ENCODE data around the gene MYO7B. TPM values are rescaled to one million over a fixed set of nuclear protein-coding genes. Genes with fewer than 3 reads are reported as not detected.

The MYO7B gene
- polyA plus RNA-seq, 2 of the 4 experiments (the other 2 are of a cell fraction) = 0.04 to 0.09 TPM

DNA sequence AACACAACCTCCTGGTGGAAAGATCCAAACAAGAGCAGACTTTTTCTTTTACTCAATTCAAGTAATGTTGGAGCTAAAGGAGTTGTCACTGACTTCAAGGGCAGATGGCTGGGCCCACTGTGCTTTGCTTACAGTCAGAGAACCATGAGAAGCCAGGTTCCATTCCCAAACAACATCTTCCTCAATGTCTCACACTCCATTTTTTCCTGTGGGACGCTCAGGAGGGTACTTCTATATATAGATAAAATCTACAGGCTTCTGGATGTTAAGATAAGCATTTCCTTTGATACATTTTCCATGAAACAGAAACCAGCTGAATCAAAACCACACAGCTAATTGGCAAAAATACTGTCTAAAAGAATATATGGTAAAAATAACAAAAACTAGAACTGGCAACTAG lies 23.6 kb upstream of the MYO7B start:
- ATAC-seq = no peak

DNA sequence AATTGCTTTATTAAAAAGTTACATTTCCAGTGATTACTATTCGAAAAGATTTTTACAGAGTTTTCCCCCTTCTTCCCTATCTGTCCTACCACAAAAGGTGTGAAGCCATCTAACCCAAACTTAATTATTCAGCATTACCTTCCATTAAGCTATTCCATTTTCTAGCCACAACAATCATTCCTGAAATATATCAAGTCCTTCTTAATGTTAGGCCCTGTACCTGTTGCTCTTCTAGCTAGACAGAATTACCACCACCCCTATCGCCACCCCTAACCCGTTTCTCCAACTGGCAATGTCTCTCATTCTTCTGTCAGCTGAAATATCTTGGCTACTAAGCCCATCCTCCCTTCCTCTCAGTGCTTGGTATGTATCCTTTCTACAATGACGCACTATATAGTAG lies 23.1 kb upstream of the MYO7B start:
- Histone ChIP-seq H3K4me2 (no peak overlapping the region), H3K9me3 (no peaks in the 10 kb centered on the region), H3K4me3 (no peak overlapping the region), H3K27ac (no peak overlapping the region), H3K4me1 (peaks cover 55% of the 10 kb centered on the region)
- FAIRE-seq (no peak), DNase-seq (ENCODE audit: low read depth in 1 of 2, low spot score in 1 of 2) (no peak), ATAC-seq (no peak)
- ChIA-PET CTCF (interaction anchor here (0.7 to 1.0 kb wide), 2 partner anchors 11 to 323 kb away, joined by 3 read pairs; no protein-coding TSS in a partner anchor), POLR2A (no interaction called here)
- TF ChIP-seq HEYL (CRISPR knock-in tag; IDR thresholded peaks at IDR 0.05) (no peak), RCOR1 (IDR thresholded peaks at IDR 0.05; ENCODE audit: low read depth, low read length) (no peak), EHMT2 (IDR thresholded peaks at IDR 0.05; ENCODE audit: low read depth) (no peak), HOXB5 (CRISPR knock-in tag; IDR thresholded peaks at IDR 0.05) (no peak), FOSL2 (IDR thresholded peaks at IDR 0.05) (no peak), FOSL2 (CRISPR knock-in tag; IDR thresholded peaks at IDR 0.05) (no peak), MYC (IDR thresholded peaks at IDR 0.05; ENCODE audit: borderline replicate concordance, low read length) (no peak)
- TF ChIP-seq, protein P1, sequence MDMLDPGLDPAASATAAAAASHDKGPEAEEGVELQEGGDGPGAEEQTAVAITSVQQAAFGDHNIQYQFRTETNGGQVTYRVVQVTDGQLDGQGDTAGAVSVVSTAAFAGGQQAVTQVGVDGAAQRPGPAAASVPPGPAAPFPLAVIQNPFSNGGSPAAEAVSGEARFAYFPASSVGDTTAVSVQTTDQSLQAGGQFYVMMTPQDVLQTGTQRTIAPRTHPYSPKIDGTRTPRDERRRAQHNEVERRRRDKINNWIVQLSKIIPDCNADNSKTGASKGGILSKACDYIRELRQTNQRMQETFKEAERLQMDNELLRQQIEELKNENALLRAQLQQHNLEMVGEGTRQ (IDR thresholded peaks at IDR 0.05) = no peak
- TF ChIP-seq, protein P2, sequence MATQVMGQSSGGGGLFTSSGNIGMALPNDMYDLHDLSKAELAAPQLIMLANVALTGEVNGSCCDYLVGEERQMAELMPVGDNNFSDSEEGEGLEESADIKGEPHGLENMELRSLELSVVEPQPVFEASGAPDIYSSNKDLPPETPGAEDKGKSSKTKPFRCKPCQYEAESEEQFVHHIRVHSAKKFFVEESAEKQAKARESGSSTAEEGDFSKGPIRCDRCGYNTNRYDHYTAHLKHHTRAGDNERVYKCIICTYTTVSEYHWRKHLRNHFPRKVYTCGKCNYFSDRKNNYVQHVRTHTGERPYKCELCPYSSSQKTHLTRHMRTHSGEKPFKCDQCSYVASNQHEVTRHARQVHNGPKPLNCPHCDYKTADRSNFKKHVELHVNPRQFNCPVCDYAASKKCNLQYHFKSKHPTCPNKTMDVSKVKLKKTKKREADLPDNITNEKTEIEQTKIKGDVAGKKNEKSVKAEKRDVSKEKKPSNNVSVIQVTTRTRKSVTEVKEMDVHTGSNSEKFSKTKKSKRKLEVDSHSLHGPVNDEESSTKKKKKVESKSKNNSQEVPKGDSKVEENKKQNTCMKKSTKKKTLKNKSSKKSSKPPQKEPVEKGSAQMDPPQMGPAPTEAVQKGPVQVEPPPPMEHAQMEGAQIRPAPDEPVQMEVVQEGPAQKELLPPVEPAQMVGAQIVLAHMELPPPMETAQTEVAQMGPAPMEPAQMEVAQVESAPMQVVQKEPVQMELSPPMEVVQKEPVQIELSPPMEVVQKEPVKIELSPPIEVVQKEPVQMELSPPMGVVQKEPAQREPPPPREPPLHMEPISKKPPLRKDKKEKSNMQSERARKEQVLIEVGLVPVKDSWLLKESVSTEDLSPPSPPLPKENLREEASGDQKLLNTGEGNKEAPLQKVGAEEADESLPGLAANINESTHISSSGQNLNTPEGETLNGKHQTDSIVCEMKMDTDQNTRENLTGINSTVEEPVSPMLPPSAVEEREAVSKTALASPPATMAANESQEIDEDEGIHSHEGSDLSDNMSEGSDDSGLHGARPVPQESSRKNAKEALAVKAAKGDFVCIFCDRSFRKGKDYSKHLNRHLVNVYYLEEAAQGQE (IDR thresholded peaks at IDR 0.05) = no peak
- WGBS (ENCODE audit: missing lambda C conversion rate) = 90% methylated on average over 4 of the region's 4 CpGs

More for the DNA sequence above, 23.6 kb upstream of the MYO7B start:
- DNase-seq (ENCODE audit: low read depth in 1 of 2, low spot score in 1 of 2) (no peak), FAIRE-seq (no peak)
- CTCF ChIA-PET = interaction anchor here (0.7 to 1.0 kb wide), 2 partner anchors 10 to 323 kb away, joined by 3 read pairs; no protein-coding TSS in a partner anchor
- TF ChIP-seq JUNB (IDR thresholded peaks at IDR 0.05) (no peak), FOSB (CRISPR knock-in tag; IDR thresholded peaks at IDR 0.05) (no peak), RFX5 (IDR thresholded peaks at IDR 0.05) (no peak), POLR2AphosphoS2 (conservative IDR thresholded peaks at IDR 0.05; ENCODE audit: low read length) (no peak), JUN (IDR thresholded peaks at IDR 0.05) (no peak), NR3C1 (IDR thresholded peaks at IDR 0.05) (no peak), SREBF2 (IDR thresholded peaks at IDR 0.05) (no peak), MAFK (IDR thresholded peaks at IDR 0.05; ENCODE audit: partially characterized antibody) (no peak)
- Histone ChIP-seq H3K4me1 (peaks cover 59% of the 10 kb centered on the region), H3K4me2 (no peak overlapping the region), H3K9me3 (no peaks in the 10 kb centered on the region), H3K4me3 (no peak overlapping the region), H3K27ac (no peak overlapping the region)
- POLR2A ChIA-PET = no interaction called here
- WGBS (ENCODE audit: missing lambda C conversion rate) = 97% methylated on average over 1 of the region's 1 CpG

DNA sequence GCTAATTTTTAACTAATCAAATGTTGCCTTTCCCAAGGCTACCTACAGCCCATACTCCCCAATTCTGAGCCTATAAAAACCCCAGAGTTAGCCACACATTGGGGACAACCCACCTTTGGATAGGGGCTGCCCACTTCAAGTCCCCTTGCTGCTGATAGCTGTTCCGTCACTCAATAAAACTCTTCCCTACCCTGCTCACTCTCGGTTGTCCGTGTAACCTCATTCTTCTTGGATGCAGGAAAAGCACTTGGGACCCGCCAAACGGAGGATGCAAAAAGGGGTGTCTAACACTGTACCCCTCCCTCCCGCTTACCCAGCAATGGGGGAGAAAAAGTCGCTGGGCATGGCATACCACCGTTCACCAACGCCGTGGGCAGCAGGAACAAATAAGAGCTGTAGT lies 21.4 kb upstream of the MYO7B start:
- 88% methylated on average over 10 of the region's 10 CpGs for WGBS (ENCODE audit: missing lambda C conversion rate)
- no peak overlapping the region for H3K4me2 ChIP-seq
- TF ChIP-seq CBX8 (IDR thresholded peaks at IDR 0.05) (no peak), EP300 (IDR thresholded peaks at IDR 0.05) (no peak), HOXB13 (CRISPR knock-in tag; IDR thresholded peaks at IDR 0.05; ENCODE audit: low read depth) (no peak), HDAC2 (IDR thresholded peaks at IDR 0.05) (no peak), TFCP2L1 (CRISPR knock-in tag; IDR thresholded peaks at IDR 0.05) (no peak), NFE2L2 (conservative IDR thresholded peaks at IDR 0.05; ENCODE audit: low read length) (no peak)
- TF ChIP-seq, protein P1 (IDR thresholded peaks at IDR 0.05) = no peak
- TF ChIP-seq, protein P3, sequence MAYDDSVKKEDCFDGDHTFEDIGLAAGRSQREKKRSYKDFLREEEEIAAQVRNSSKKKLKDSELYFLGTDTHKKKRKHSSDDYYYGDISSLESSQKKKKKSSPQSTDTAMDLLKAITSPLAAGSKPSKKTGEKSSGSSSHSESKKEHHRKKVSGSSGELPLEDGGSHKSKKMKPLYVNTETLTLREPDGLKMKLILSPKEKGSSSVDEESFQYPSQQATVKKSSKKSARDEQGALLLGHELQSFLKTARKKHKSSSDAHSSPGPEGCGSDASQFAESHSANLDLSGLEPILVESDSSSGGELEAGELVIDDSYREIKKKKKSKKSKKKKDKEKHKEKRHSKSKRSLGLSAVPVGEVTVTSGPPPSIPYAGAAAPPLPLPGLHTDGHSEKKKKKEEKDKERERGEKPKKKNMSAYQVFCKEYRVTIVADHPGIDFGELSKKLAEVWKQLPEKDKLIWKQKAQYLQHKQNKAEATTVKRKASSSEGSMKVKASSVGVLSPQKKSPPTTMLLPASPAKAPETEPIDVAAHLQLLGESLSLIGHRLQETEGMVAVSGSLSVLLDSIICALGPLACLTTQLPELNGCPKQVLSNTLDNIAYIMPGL (CRISPR knock-in tag; IDR thresholded peaks at IDR 0.05; ENCODE audit: borderline replicate concordance) = no peak
- TF ChIP-seq, protein P4, sequence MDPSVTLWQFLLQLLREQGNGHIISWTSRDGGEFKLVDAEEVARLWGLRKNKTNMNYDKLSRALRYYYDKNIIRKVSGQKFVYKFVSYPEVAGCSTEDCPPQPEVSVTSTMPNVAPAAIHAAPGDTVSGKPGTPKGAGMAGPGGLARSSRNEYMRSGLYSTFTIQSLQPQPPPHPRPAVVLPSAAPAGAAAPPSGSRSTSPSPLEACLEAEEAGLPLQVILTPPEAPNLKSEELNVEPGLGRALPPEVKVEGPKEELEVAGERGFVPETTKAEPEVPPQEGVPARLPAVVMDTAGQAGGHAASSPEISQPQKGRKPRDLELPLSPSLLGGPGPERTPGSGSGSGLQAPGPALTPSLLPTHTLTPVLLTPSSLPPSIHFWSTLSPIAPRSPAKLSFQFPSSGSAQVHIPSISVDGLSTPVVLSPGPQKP (IDR thresholded peaks at IDR 0.05; ENCODE audit: low read depth, low read length) = no peak
- TF ChIP-seq, protein P5, sequence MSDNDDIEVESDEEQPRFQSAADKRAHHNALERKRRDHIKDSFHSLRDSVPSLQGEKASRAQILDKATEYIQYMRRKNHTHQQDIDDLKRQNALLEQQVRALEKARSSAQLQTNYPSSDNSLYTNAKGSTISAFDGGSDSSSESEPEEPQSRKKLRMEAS (IDR thresholded peaks at IDR 0.05) = no peak
- FAIRE-seq (no peak), ATAC-seq (no peak), DNase-seq (ENCODE audit: low read depth in 1 of 2, low spot score in 1 of 2) (no peak)
- no peak overlapping the region for H3K27ac ChIP-seq
- ChIA-PET POLR2A (interaction anchor here (1.3 to 1.5 kb wide), 2 partner anchors 12 to 188 kb away, joined by 5 to 7 read pairs; partner anchors contain the start of genes IWS1 and SFT2D3), CTCF (no interaction called here)
- no peak overlapping the region for H3K4me3 ChIP-seq
- peaks cover 39% of the 10 kb centered on the region for H3K4me1 ChIP-seq
- H3K9me3 ChIP-seq = no peaks in the 10 kb centered on the region

All from A549 (cell line).